CD4-positive, CD25-positive, alpha-beta regulatory T cell (primary cell): Measurements from ENCODE around the gene ZNF160. TPM values are rescaled to one million over a fixed set of nuclear protein-coding genes. Genes with fewer than 3 reads are reported as not detected.
"Not testable (repeated sequence)": the region's sequence is repeated elsewhere in the genome, so short reads cannot be mapped to it uniquely, and the experiment has no call there.

ENCODE experiments used
- ATAC-seq, 2 donors: fragments of 150-1000 bp; cut with Tn5 transposase; one replicate each; pipeline ENCODE4 v1.10.0; 2021; ENCODE audit warnings: low read depth in 2 of 2, moderate number of reproducible peaks in 2 of 2, moderate library complexity in 1 of 2
- DNase-seq, 3 donors: peaks; one replicate each; pipeline versions ENCODE4 v3.0.0 to v3.0.0-alpha.2; 2012 to 2022; ENCODE audit warnings: mixed read lengths in 1 of 3
- H3K27ac ChIP-seq: one replicate; pipeline ENCODE4 v1.7.0; 2013; ENCODE audit warnings: mild to moderate bottlenecking, low read length; ENCODE audit not compliant: insufficient read depth, poor library complexity, severe bottlenecking
- H3K27me3 ChIP-seq: one replicate; pipeline ENCODE4 v1.7.0; 2013; ENCODE audit warnings: low read length; ENCODE audit not compliant: control insufficient read depth, insufficient read depth
- H3K36me3 ChIP-seq: one replicate; pipeline ENCODE4 v1.7.0; 2013; ENCODE audit warnings: mild to moderate bottlenecking, low read length, moderate library complexity; ENCODE audit not compliant: control insufficient read depth, insufficient read depth
- H3K4me1 ChIP-seq: 2 replicates; pipeline ENCODE4 v1.7.0; 2013; ENCODE audit warnings: mild to moderate bottlenecking, low read length; ENCODE audit not compliant: insufficient read depth, control insufficient read depth, poor library complexity, severe bottlenecking
- H3K4me3 ChIP-seq: one replicate; pipeline ENCODE4 v1.7.0; 2013; ENCODE audit warnings: low read depth, mild to moderate bottlenecking, low read length, moderate library complexity
- H3K9me3 ChIP-seq, 2 experiments: 1 replicate in 1 of 2; 2 replicates in 1 of 2; pipeline ENCODE4 v1.7.0; 2013; ENCODE audit warnings: low read length in 2 of 2, mild to moderate bottlenecking in 1 of 2, moderate library complexity in 1 of 2; ENCODE audit not compliant: control insufficient read depth in 2 of 2
- H3K27ac Mint-ChIP-seq, 3 donors: one replicate each; pipeline ENCODE4 v1.8.0; 2020 to 2022; ENCODE audit warnings: mild to moderate bottlenecking in 3 of 3, mixed read lengths in 3 of 3, moderate library complexity in 2 of 3
- H3K27me3 Mint-ChIP-seq: one replicate; pipeline ENCODE4 v1.8.0; 2022; ENCODE audit warnings: mild to moderate bottlenecking, mixed read lengths
- H3K36me3 Mint-ChIP-seq: one replicate; pipeline ENCODE4 v1.8.0; 2020; ENCODE audit warnings: mixed read lengths
- H3K4me1 Mint-ChIP-seq, 4 donors: one replicate each; pipeline ENCODE4 v1.8.0; 2020 to 2022; ENCODE audit warnings: mixed read lengths in 4 of 4, mild to moderate bottlenecking in 1 of 4
- H3K4me3 Mint-ChIP-seq, 4 donors: one replicate each; pipeline ENCODE4 v1.8.0; 2020 to 2022; ENCODE audit warnings: mild to moderate bottlenecking in 4 of 4, mixed read lengths in 4 of 4, moderate library complexity in 3 of 4
- H3K9me3 Mint-ChIP-seq, 7 donors: one replicate each; pipeline ENCODE4 v1.8.0; 2020 to 2022; ENCODE audit warnings: mixed read lengths in 7 of 7, mild to moderate bottlenecking in 3 of 7, moderate library complexity in 2 of 7
- polyA plus RNA-seq, 4 donors: library from polyadenylated mRNA; unstranded; fragments of 300-500 nt; fragmentation: Illumina TruSeq; gene quantifications; one replicate each; pipeline ENCODE4 v1.2.3, GENCODE V29; 2021
- total RNA-seq: library from RNA; stranded (reverse); gene quantifications from one replicate; pipeline ENCODE4 v1.2.3, GENCODE V29; 2022

Gene ZNF160
- total and polyA plus RNA-seq, 5 donors from 2014 or later = 19.5 to 47.1 (median 24.3) TPM

DNA sequence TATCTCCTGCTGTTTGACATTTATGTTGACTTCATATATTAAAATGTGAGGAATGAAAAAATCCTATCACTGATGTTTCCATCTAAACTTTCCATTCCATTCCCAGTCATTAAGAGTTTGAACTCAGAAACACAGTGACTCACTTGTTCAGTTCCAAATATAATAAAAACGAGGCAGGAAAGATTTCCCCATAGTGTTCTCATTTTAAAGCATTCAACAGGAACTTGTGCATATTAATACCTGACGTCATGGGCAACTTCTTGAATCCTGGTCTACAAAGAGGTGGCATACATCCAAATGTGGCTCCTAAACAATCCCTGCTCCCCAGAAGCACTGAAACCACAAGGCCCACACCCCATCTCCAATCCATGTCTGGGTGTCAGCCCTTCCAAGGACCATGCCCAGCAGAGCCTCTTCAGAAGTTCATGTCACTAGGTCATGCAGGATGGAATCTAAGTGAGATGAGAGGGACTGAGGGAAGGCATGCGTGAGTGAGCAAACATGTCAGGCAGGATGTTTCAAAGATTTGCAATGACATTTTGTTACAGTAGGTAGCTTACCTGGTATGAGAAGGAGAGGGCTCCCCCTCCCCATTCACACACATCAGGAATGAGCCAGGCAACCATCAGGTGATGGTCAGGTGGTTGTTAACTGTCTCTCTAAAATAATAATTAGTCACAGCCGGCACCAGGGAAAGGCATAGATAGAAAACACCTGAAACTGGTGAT is 68.1 kb downstream of the ZNF160 start:
- H3K27ac Mint-ChIP-seq = no peak overlapping the region
- H3K4me3 Mint-ChIP-seq = no peak overlapping the region
- H3K9me3 Mint-ChIP-seq = peaks cover 4 to 60% (median 19%) of the 10 kb centered on the region in 7 donors
- Histone ChIP-seq H3K4me3 (no peak overlapping the region), H3K27ac (no peak overlapping the region), H3K4me1 (no peaks in the 10 kb centered on the region), H3K9me3 (peaks cover 16 to 52% of the 10 kb centered on the region in 2 experiments), H3K36me3 (no peaks in the 10 kb centered on the region), H3K27me3 (no peaks in the 10 kb centered on the region)
- DNase-seq (no peak), ATAC-seq (no peak)
- H3K36me3 Mint-ChIP-seq = peaks cover 14% of the 10 kb centered on the region
- H3K4me1 Mint-ChIP-seq = peaks cover 0 to 8% (median 0%) of the 10 kb centered on the region in 4 donors
- no peaks in the 10 kb centered on the region for H3K27me3 Mint-ChIP-seq

GRCh38 chr19:53034054-53034453 is 69.2 kb downstream of the ZNF160 start:
- H3K9me3 ChIP-seq = peaks cover 16 to 45% of the 10 kb centered on the region in 2 experiments
- no peak overlapping the region for H3K4me3 ChIP-seq
- Mint-ChIP-seq H3K9me3 (peaks cover 4 to 61% (median 19%) of the 10 kb centered on the region in 7 donors), H3K36me3 (peaks cover 14% of the 10 kb centered on the region), H3K27ac (no peak overlapping the region), H3K4me3 (no peak overlapping the region), H3K27me3 (no peaks in the 10 kb centered on the region), H3K4me1 (peaks cover 0 to 8% (median 0%) of the 10 kb centered on the region in 4 donors)
- DNase-seq = no peak
- no peak overlapping the region for H3K27ac ChIP-seq
- ATAC-seq = no peak
- no peaks in the 10 kb centered on the region for H3K27me3 ChIP-seq
- no peaks in the 10 kb centered on the region for H3K4me1 ChIP-seq
- no peaks in the 10 kb centered on the region for H3K36me3 ChIP-seq

- not testable (repeated sequence) for H3K4me3 Mint-ChIP-seq, H3K36me3 Mint-ChIP-seq
- peaks cover 0 to 50% (median 13%) of the 10 kb centered on the region in 7 donors for H3K9me3 Mint-ChIP-seq
Measured at GRCh38 chr19:53028306-53028705, 74.9 kb downstream of the ZNF160 start.

DNA sequence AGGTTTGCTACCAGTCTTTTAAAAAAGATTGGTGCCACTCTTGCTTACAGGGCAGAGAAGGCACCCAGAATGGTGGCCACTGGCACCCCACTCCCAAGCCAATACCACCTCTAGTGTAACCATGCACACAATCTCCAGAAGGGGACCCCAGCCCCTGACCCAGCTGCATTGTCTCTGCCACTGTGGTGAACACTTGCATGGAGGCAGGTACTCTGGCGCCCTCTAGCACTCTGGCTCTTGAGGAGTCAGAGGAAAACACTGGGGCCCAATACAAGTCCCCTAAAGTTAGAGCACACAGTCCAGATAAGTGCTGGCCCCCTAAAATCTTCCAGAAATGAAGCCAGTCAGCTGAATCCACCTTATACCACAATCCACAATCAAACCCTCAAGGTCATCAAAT is 83.5 kb downstream of the ZNF160 start:
- ATAC-seq (no peak), DNase-seq (peak in 1 of 3 donors; percentile 1)
- H3K27me3 ChIP-seq = no peaks in the 10 kb centered on the region
- Mint-ChIP-seq H3K27me3 (no peaks in the 10 kb centered on the region), H3K9me3 (peaks cover 0 to 58% (median 14%) of the 10 kb centered on the region in 7 donors), H3K27ac (no peak overlapping the region), H3K4me1 (no peaks in the 10 kb centered on the region), H3K36me3 (no peaks in the 10 kb centered on the region), H3K4me3 (no peak overlapping the region)
- no peak overlapping the region for H3K27ac ChIP-seq
- H3K4me3 ChIP-seq = no peak overlapping the region
- H3K9me3 ChIP-seq = peaks cover 4 to 40% of the 10 kb centered on the region in 2 experiments
- no peaks in the 10 kb centered on the region for H3K4me1 ChIP-seq
- H3K36me3 ChIP-seq = no peaks in the 10 kb centered on the region

More at GRCh38 chr19:53028306-53028705, 74.9 kb downstream of the ZNF160 start:
- peaks cover 2 to 30% of the 10 kb centered on the region in 2 experiments for H3K9me3 ChIP-seq
- not testable (repeated sequence) for DNase-seq, H3K27ac Mint-ChIP-seq, H3K36me3 ChIP-seq, H3K4me3 ChIP-seq, ATAC-seq, H3K27ac ChIP-seq, H3K27me3 Mint-ChIP-seq, H3K4me1 ChIP-seq, H3K4me1 Mint-ChIP-seq, H3K27me3 ChIP-seq

Other genes with a start within 250 kb of the ZNF160 start
- 14.9 TPM for gene ZNF468, start 245.8 kb downstream of the ZNF160 start, total RNA-seq
- gene ZNF468, start 245.8 kb downstream of the ZNF160 start, polyA plus RNA-seq = 10 to 100 TPM; 15.7 to 26.5 (median 18.0) TPM
- 5.6 TPM for gene ZNF320, start 205.8 kb downstream of the ZNF160 start, total RNA-seq
- gene ZNF320, start 205.8 kb downstream of the ZNF160 start, polyA plus RNA-seq = 1 to 10 TPM; 1.3 to 5.4 (median 1.8) TPM
- 5.0 TPM for gene ZNF888, start 180.0 kb downstream of the ZNF160 start, total RNA-seq
- gene ZNF888, start 180.0 kb downstream of the ZNF160 start, polyA plus RNA-seq = 1 to 10 TPM; 1.7 to 2.8 (median 2.3) TPM
- gene ZNF816, start 140.5 kb downstream of the ZNF160 start, total RNA-seq = 5.1 TPM
- 10 to 100 TPM; 10.6 to 25.1 (median 18.7) TPM for gene ZNF816, start 140.5 kb downstream of the ZNF160 start, polyA plus RNA-seq
- not detected for gene ERVV-1, start 89.5 kb downstream of the ZNF160 start, total RNA-seq
- gene ERVV-1, start 89.5 kb downstream of the ZNF160 start, polyA plus RNA-seq = not detected
- gene ERVV-2, start 58.7 kb downstream of the ZNF160 start, total RNA-seq = not detected
- not detected for gene ERVV-2, start 58.7 kb downstream of the ZNF160 start, polyA plus RNA-seq
- gene ZNF415, start 29.5 kb upstream of the ZNF160 start, total RNA-seq = 0.49 TPM
- 1 to 10 TPM in 2 of 4 donors, not detected in 2; 1.1 to 3.4 TPM for gene ZNF415, start 29.5 kb upstream of the ZNF160 start, polyA plus RNA-seq
- gene ZNF347, start 55.6 kb upstream of the ZNF160 start, total RNA-seq = 3.2 TPM
- 1 to 10 TPM; 3.7 to 8.8 (median 5.1) TPM for gene ZNF347, start 55.6 kb upstream of the ZNF160 start, polyA plus RNA-seq
- 1.9 TPM for gene ZNF665, start 89.9 kb upstream of the ZNF160 start, total RNA-seq
- gene ZNF665, start 89.9 kb upstream of the ZNF160 start, polyA plus RNA-seq = 10 to 100 TPM in 1 of 4 donors, 1 to 10 TPM in 3; 4.1 to 13.3 (median 8.8) TPM
- gene ZNF677, start 151.5 kb upstream of the ZNF160 start, total RNA-seq = 4.3 TPM
- 10 to 100 TPM in 2 of 4 donors, 1 to 10 TPM in 1, under 1 TPM in 1; 0.38 to 24.9 (median 9.8) TPM for gene ZNF677, start 151.5 kb upstream of the ZNF160 start, polyA plus RNA-seq
- gene VN1R2, start 154.9 kb upstream of the ZNF160 start, total RNA-seq = not detected
- gene VN1R2, start 154.9 kb upstream of the ZNF160 start, polyA plus RNA-seq = not detected
- gene VN1R4, start 164.3 kb upstream of the ZNF160 start, total RNA-seq = not detected
- gene VN1R4, start 164.3 kb upstream of the ZNF160 start, polyA plus RNA-seq = not detected
- gene ZNF845, start 230.3 kb upstream of the ZNF160 start, total RNA-seq = 8.8 TPM
- 10 to 100 TPM in 2 of 4 donors, 1 to 10 TPM in 2; 7.3 to 19.8 (median 11.0) TPM for gene ZNF845, start 230.3 kb upstream of the ZNF160 start, polyA plus RNA-seq